BE2C (cell line): ENCODE measurements around the gene OR5H1.
"Not testable (repeated sequence)": the region's sequence is repeated elsewhere in the genome, so short reads cannot be mapped to it uniquely, and the experiment has no call there.

ENCODE experiments used
- DNase-seq: peaks from one replicate; pipeline ENCODE4 v3.0.0-alpha.2; 2020
- H3K27me3 ChIP-seq: fragments of 250-450 bp; sonication (Bioruptor Pico); 2 replicates; pipeline ENCODE4 v1.5.1; 2020; ENCODE audit warnings: mild to moderate bottlenecking
- H3K36me3 ChIP-seq: fragments of 250-450 bp; sonication (Bioruptor Pico); 2 replicates; pipeline ENCODE4 v1.5.1; 2020; ENCODE audit warnings: mild to moderate bottlenecking
- H3K4me1 ChIP-seq: fragments of 250-450 bp; sonication (Bioruptor Pico); 2 replicates; pipeline ENCODE4 v1.5.1; 2020
- H3K4me3 ChIP-seq: 2 replicates; pipeline ENCODE4 v1.5.1; 2011; ENCODE audit warnings: low read depth, low read length
- H3K9me3 ChIP-seq: fragments of 250-450 bp; sonication (Bioruptor Pico); 2 replicates; pipeline ENCODE4 v1.5.1; 2020
- TF ChIP-seq, protein P1 (sequence below): IDR thresholded peaks from 2 replicates; pipeline ENCODE4 v1.5.1; 2012; ENCODE audit warnings: mild to moderate bottlenecking, low read depth, low read length

OR5H1 gene

DNA sequence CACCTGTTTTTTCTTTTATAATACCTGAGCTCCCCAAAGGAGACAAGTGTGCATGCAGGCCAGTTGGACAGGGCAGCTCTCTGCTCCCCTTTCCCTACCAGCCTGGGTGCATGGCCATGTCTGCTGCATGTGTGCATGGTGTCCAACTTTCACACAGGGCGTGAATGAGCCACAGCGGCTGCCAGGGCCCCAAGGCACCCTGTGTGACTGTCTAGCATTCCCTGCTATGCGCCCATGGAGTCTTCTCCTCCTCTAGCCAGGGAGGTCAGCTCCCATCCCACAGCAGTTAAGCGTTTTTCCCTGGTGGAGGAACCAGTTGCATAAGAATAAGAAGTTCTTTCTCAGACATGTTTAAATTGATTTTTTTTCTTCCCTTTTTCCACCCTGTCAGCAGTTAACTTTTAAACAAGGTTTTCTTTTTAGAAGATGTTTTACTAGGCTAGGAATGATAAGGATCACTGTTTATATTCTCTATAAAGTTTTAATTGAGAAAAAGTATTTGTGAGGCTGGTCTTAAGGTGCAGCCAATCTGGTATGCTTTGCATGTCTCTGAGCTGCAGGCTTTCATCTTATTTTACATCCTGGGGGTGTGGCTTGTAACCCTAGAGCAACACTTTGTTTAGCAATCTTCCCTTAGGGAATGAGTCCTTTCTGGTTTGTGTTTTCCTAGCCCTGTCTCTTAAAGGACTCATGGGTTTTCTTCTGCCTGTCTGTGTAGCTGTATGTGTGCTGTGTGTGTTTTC, 20.5 kb upstream of the OR5H1 start:
- TF ChIP-seq, protein P1, sequence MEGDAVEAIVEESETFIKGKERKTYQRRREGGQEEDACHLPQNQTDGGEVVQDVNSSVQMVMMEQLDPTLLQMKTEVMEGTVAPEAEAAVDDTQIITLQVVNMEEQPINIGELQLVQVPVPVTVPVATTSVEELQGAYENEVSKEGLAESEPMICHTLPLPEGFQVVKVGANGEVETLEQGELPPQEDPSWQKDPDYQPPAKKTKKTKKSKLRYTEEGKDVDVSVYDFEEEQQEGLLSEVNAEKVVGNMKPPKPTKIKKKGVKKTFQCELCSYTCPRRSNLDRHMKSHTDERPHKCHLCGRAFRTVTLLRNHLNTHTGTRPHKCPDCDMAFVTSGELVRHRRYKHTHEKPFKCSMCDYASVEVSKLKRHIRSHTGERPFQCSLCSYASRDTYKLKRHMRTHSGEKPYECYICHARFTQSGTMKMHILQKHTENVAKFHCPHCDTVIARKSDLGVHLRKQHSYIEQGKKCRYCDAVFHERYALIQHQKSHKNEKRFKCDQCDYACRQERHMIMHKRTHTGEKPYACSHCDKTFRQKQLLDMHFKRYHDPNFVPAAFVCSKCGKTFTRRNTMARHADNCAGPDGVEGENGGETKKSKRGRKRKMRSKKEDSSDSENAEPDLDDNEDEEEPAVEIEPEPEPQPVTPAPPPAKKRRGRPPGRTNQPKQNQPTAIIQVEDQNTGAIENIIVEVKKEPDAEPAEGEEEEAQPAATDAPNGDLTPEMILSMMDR = no peak
- Histone ChIP-seq H3K4me3 (no peak overlapping the region), H3K36me3 (no peaks in the 10 kb centered on the region), H3K27me3 (no peaks in the 10 kb centered on the region), H3K9me3 (no peaks in the 10 kb centered on the region), H3K4me1 (no peaks in the 10 kb centered on the region)
- no peak for DNase-seq

DNA sequence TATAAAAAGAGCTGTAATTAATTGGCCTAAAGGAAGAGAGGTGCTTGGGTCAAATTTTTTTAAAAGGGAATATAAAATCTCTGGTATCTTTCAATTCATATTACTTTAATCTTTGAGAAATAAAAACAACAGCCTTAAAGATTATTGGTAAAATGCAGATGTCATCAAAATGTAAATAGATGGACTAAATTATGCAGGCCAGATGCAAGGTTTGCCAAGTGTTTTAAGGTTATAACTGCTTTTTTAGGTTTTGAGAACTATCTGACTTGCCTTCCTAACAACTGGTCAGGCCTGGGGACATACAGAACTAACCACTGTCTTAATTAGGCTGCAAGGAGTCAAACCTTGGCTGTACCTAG, 20.0 kb upstream of the OR5H1 start:
- Histone ChIP-seq H3K4me3 (no peak overlapping the region), H3K9me3 (no peaks in the 10 kb centered on the region), H3K4me1 (no peaks in the 10 kb centered on the region), H3K27me3 (no peaks in the 10 kb centered on the region), H3K36me3 (no peaks in the 10 kb centered on the region)
- TF ChIP-seq, protein P1 = no peak
- DNase-seq = no peak

- Histone ChIP-seq H3K27me3 (no peaks in the 10 kb centered on the region), H3K4me3 (no peak overlapping the region), H3K9me3 (no peaks in the 10 kb centered on the region), H3K4me1 (no peaks in the 10 kb centered on the region), H3K36me3 (no peaks in the 10 kb centered on the region)
- TF ChIP-seq, protein P1 = no peak
- DNase-seq = no peak
Observed at GRCh38 chr3:98114264-98114663, 16.3 kb upstream of the OR5H1 start.

DNA sequence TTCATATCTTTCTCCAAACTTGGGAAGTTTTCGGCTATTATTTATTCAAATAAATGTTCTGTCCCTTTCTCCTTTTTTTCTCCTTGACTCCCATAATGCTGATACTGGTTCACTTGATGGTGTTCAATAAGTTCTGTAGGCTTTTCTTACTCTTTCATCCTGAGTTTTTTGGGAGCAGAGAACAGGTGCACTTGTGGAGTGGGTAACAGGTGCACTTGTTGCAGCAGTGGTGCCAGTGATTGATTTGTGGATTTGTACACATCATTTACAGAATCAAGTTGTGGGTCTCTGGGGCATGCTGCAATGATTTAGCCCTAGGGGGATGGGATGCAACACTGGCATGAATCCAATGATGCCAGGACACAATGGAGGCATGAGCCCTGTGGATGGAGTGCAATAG, 14.8 kb upstream of the OR5H1 start:
- H3K27me3 ChIP-seq = no peaks in the 10 kb centered on the region
- no peak overlapping the region for H3K4me3 ChIP-seq

DNA sequence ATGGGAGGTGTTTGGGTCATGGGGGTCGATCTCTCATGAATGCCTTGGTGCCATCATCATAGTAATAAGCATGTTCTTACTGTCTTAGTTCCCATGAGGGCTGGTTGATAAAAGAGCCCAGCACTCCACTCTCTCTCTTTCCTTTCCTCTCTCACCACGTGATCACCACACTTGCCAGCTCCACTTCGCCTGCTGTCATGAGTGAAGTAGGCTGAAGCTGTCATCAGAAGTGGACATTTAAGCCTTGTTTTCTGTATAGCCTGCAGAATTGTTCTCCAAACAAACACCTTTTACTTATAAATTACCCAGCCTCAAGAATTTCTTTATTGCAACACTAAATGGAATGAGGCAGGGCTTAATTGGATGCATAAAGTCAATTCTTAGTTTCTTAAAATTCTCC, 6.1 kb downstream of the OR5H1 start:
- peak; percentile 40 for DNase-seq
- Histone ChIP-seq H3K4me3 (no peak overlapping the region), H3K4me1 (peaks cover 4% of the 10 kb centered on the region), H3K36me3 (no peaks in the 10 kb centered on the region), H3K27me3 (no peaks in the 10 kb centered on the region), H3K9me3 (no peaks in the 10 kb centered on the region)
- TF ChIP-seq, protein P1 = no peak

More for the DNA sequence above, 14.8 kb upstream of the OR5H1 start:
- DNase-seq = no peak
- TF ChIP-seq, protein P1 = no peak
- H3K4me1 ChIP-seq = no peaks in the 10 kb centered on the region
- no peaks in the 10 kb centered on the region for H3K36me3 ChIP-seq
- H3K9me3 ChIP-seq = no peaks in the 10 kb centered on the region

DNA sequence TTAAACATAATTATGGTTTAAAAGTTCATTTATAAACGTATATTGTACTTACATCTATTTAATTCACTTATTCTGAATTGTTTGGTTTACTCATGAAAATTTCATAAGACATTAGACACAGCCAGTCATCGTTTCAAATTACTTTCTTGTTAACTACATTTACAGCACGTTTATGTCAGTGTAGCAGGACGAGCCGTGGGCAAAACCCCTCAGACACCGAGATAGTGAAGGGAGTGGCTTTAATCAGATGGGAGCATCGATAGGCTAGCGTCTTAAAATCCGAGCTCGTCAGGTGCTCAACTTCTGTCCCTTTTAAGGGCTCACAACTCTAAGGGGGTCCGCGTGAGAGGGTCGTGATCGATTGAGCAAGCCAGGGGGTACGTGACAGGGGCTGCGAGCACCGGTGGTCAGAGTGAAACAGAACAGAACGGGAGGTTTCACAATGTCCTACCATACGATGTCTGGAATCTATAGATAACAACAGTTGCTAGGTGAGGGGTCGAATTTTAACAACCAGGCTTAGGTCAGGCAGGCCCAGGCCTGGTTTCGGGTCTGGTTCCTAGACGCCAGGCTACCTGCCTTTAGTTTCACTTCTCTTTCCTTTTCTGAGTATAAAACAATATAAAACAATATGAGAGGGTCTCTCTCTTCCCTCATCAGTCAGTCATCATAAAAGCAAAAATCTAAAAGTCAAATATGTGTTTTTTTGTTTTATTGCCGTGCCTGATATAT, 7.5 kb downstream of the OR5H1 start:
- not testable (repeated sequence) for H3K4me1 ChIP-seq, H3K9me3 ChIP-seq, H3K36me3 ChIP-seq, H3K27me3 ChIP-seq, DNase-seq
- H3K4me3 ChIP-seq = peak overlapping the region; percentile 52
